ENCODE results near the gene CD4. TPM values are rescaled to one million over a fixed set of nuclear protein-coding genes. Genes with fewer than 3 reads are reported as not detected.

CD4 gene
- total and polyA plus RNA-seq, 12 donors: 2.4 to 52.8 (median 24.3) TPM

DNA sequence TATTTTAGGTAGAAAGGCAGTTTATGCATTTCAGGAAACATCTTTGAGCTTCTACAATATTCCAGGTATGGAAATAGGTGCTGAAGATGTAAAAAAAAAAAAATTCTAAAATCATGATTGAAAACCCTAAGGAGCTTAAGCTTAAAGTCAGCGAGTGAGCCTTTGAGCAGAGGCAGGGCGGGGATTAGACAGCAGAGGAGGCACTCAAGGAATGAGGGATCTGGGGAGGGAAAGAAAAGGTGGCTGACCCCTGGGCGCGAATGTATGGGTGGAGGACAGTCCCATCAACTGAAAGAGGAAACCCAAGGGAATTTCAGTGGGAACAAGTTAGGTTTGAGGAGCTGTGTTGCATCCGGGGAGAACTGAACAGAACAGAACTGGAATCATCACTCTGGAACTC is 29.6 kb upstream of the CD4 start:
- DNase-seq: no peak
- Histone ChIP-seq H3K4me1 (replicated peaks in 1 of 2) (peaks cover 8 to 11% of the 10 kb centered on the region in 2 donors), H3K4me3 (no peak overlapping the region), H3K36me3 (replicated peaks in 1 of 2) (no peaks in the 10 kb centered on the region), H3K27me3 (no peaks in the 10 kb centered on the region), H3K27ac (no peak overlapping the region), H3K9me3 (replicated peaks in 1 of 3) (no peaks in the 10 kb centered on the region)
- intact Hi-C loops (cut with DNase I): no loop called here
- WGBS, 4 donors: 84 to 90% (median 87%) methylated on average over 5 of the region's 5 CpGs
- TF ChIP-seq POLR2A (IDR thresholded peaks at IDR 0.05): no peak
- TF ChIP-seq, protein P1, sequence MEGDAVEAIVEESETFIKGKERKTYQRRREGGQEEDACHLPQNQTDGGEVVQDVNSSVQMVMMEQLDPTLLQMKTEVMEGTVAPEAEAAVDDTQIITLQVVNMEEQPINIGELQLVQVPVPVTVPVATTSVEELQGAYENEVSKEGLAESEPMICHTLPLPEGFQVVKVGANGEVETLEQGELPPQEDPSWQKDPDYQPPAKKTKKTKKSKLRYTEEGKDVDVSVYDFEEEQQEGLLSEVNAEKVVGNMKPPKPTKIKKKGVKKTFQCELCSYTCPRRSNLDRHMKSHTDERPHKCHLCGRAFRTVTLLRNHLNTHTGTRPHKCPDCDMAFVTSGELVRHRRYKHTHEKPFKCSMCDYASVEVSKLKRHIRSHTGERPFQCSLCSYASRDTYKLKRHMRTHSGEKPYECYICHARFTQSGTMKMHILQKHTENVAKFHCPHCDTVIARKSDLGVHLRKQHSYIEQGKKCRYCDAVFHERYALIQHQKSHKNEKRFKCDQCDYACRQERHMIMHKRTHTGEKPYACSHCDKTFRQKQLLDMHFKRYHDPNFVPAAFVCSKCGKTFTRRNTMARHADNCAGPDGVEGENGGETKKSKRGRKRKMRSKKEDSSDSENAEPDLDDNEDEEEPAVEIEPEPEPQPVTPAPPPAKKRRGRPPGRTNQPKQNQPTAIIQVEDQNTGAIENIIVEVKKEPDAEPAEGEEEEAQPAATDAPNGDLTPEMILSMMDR (IDR thresholded peaks at IDR 0.05): no peak

DNA sequence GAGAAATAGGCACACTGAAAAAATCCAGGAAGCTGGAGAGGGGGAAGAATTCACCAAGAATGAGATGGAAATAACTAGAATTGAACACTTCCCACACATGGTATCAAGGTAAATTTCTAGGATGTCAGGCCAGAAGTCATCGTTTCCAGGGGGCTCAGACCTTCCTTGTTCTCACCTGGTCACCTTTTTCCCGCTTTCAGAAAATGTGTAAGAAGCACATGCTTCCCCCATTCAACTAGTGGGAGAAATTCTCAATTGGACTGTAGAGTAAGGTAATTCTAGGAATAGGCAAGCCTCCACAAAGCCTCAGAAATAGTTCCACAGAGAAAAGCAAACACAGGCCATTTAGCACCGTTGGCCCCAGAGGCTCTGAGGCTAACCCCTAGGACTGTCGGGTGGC is 25.9 kb upstream of the CD4 start:
- Histone ChIP-seq H3K9me3 (replicated peaks in 1 of 3) (no peaks in the 10 kb centered on the region), H3K4me3 (peak overlapping the region in 1 of 4 donors; percentile 28), H3K27me3 (no peaks in the 10 kb centered on the region), H3K27ac (peak overlapping the region in 4 of 5 donors; percentile 43 to 97 (median 74)), H3K4me1 (replicated peaks in 1 of 2) (peaks cover 23 to 28% of the 10 kb centered on the region in 2 donors), H3K36me3 (replicated peaks in 1 of 2) (no peaks in the 10 kb centered on the region)
- WGBS, 4 donors: 66 to 83% (median 78%) methylated on average over 4 of the region's 4 CpGs
- intact Hi-C loops (cut with DNase I): no loop called here
- no peak for DNase-seq
- TF ChIP-seq, protein P1 (IDR thresholded peaks at IDR 0.05): no peak
- no peak for TF ChIP-seq POLR2A (IDR thresholded peaks at IDR 0.05)

DNA sequence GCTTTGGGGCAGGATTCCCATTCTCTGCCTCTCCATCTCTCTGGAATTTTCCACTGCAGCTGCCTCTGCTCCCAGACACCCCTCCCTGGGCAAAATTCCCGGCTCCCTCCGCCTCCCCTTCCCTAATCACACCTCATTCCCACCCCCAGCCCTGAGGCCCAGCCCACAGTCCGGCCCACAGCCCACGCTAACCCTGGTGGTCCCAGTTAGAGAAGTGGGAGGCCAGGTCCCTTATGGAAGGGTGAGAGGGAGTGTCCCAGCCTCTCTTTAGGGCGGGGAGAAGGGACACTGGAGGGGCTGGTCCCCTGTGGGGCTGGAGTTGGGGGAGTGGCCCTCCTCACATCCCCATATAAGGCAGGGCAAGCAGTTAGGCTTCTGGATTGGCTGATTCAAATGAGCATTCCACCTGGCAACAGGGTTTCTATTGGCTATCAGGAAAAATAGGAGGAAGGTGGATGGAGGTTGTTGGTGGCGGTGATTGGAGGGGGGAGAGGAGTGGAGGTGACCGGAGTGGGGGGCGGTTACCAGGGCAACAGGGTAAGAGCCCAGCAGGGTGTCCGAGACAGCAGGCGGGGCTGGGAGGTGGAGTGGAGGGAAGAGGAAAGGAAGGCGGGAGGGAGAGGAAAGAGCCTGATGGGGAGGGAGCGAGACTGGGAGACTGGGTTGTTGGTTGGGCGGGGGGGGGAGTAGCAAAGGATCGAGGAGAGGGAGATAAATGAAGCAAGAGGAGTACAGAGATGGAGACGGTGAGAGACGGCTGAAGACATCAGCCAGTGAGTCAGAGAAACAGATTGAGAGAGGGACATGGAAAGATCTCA is 25.1 kb upstream of the CD4 start:
- intact Hi-C loops (cut with DNase I): no loop called here
- Histone ChIP-seq H3K4me1 (replicated peaks in 1 of 2) (peaks cover 23 to 35% of the 10 kb centered on the region in 2 donors), H3K36me3 (replicated peaks in 1 of 2) (no peaks in the 10 kb centered on the region), H3K27me3 (no peaks in the 10 kb centered on the region), H3K4me3 (peak overlapping the region in 1 of 4 donors; percentile 28), H3K9me3 (replicated peaks in 1 of 3) (no peaks in the 10 kb centered on the region), H3K27ac (peak overlapping the region in 4 of 5 donors; percentile 43 to 97 (median 74))
- DNase-seq: peak; percentile 86 to 98 (median 94)
- TF ChIP-seq POLR2A (IDR thresholded peaks at IDR 0.05): peak in 1 of 2 donors; percentile 17
- TF ChIP-seq, protein P1 (IDR thresholded peaks at IDR 0.05): no peak
- 0 to 4% (median 3%) methylated on average over 13 to 16 of the region's 16 CpGs for WGBS, 4 donors

DNA sequence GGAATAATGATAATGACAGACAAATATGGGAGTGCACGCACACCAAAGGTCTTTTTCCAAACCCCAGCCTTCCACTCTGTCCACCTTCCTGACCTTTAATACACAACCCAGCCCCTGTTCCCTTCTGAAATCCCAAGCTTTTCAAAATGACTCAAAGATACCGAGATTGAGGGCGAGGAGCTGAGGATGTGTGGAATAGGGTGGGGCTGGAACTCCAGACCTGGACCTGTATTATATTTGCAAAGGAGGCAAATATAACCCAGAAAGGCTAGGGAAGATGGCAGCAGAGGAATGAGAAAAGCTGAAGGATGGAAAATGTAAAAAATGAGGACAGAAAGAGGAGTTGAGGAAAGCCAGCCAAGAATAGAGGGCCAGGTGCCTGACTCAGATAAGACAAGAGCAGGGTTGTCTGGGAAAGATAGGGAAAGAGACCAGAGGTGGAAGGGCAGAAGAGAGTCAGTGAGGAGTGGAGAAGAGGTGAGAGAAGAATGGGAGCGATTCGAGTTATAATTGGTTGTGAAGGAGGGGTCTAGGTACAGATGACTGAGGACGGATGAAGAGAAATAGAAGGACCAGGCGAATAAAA is 24.2 kb upstream of the CD4 start:
- no peaks in the 10 kb centered on the region for H3K9me3 ChIP-seq (replicated peaks in 1 of 3)
- H3K27me3 ChIP-seq: no peaks in the 10 kb centered on the region
- no peak for DNase-seq
- peak overlapping the region in 4 of 5 donors; percentile 22 to 97 (median 76) for H3K27ac ChIP-seq
- no peak for TF ChIP-seq POLR2A (IDR thresholded peaks at IDR 0.05)
- TF ChIP-seq, protein P1 (IDR thresholded peaks at IDR 0.05): no peak
- 19 to 28% (median 26%) methylated on average over 7 of the region's 7 CpGs for WGBS, 4 donors
- intact Hi-C loops (cut with DNase I): no loop called here
- H3K4me1 ChIP-seq (replicated peaks in 1 of 2): peaks cover 23 to 38% of the 10 kb centered on the region in 2 donors
- peak overlapping the region in 1 of 4 donors; percentile 98 for H3K4me3 ChIP-seq
- peaks cover 0 to 6% of the 10 kb centered on the region in 2 donors for H3K36me3 ChIP-seq (replicated peaks in 1 of 2)

All from adrenal gland (tissue), 12 donors.